ENCODE measurements around the gene WNT11. TPM values are rescaled to one million over a fixed set of nuclear protein-coding genes. Genes with fewer than 3 reads are reported as not detected.

WNT11 gene
- total RNA-seq, 1 experiment from 2014 or later, result not detected

GRCh38 chr11:76175783-76176182 is 30.5 kb downstream of the WNT11 start:
- Histone ChIP-seq H2BK15ac (ENCODE audit: low read depth, low read length) (no peak overlapping the region), H2BK5ac (ENCODE audit: insufficient read length, low read length) (no peak overlapping the region), H4K91ac (ENCODE audit: insufficient read length, low read depth, low read length) (no peak overlapping the region), H2AFZ (ENCODE audit: low read length) (no peak overlapping the region), H3K56ac (ENCODE audit: insufficient read length, low read depth, low read length) (no peak overlapping the region), H3T11ph (ENCODE audit: low read length) (no peak overlapping the region), H3K23ac (ENCODE audit: insufficient read length, low read depth, low read length) (no peak overlapping the region), H3K23me2 (ENCODE audit: insufficient read length, low read depth, low read length, poor library complexity, severe bottlenecking) (no peaks in the 10 kb centered on the region), H3K18ac (ENCODE audit: insufficient read length, low read depth, low read length) (no peak overlapping the region), H3K27ac (ENCODE audit: insufficient read length, low read depth, low read length) (no peak overlapping the region), H3K79me1 (ENCODE audit: insufficient read depth, low read depth, low read length, poor library complexity, severe bottlenecking) (no peaks in the 10 kb centered on the region), H2BK12ac (ENCODE audit: insufficient read length, low read depth, low read length) (no peak overlapping the region), H2BK120ac (ENCODE audit: low read depth, low read length, poor library complexity, severe bottlenecking) (no peak overlapping the region), H4K20me1 (ENCODE audit: control insufficient read depth, insufficient read depth, insufficient read length) (no peaks in the 10 kb centered on the region), H3K79me2 (ENCODE audit: insufficient read depth, low read length) (no peaks in the 10 kb centered on the region), H3K27me3 (ENCODE audit: insufficient read depth, low read length) (no peaks in the 10 kb centered on the region), H4K5ac (ENCODE audit: insufficient read length, low read depth, low read length) (no peak overlapping the region), H3K4me1 (ENCODE audit: insufficient read depth, low read length) (no peaks in the 10 kb centered on the region), H3K9ac (ENCODE audit: extremely low read depth, insufficient read length, low read length) (no peak overlapping the region), H3K4ac (ENCODE audit: low read depth, low read length) (no peak overlapping the region), H2BK20ac (ENCODE audit: low read depth, low read length, poor library complexity, severe bottlenecking) (no peak overlapping the region), H2AK5ac (ENCODE audit: insufficient read length, low read length) (no peak overlapping the region), H3K9me3 (ENCODE audit: control insufficient read depth, low read depth, low read length) (no peaks in the 10 kb centered on the region), H3K4me2 (ENCODE audit: insufficient read depth, insufficient read length, low read length) (no peak overlapping the region), H4K8ac (replicated peaks; ENCODE audit: insufficient read length, low read depth, low read length) (no peak overlapping the region), H3K14ac (ENCODE audit: insufficient read depth, low read length) (no peak overlapping the region; the same call in 1 of the 2 replicates)
- Mint-ChIP-seq H3K27me3 (ENCODE audit: low read depth) (peaks cover 43% of the 10 kb centered on the region), H3K27ac (0 out of 7 replicates have a peak overlapping the region, but pooled peaks of 1 of the 3 experiments have one; percentile 14), H3K9me3 (no peaks in the 10 kb centered on the region; a peak in 1 of 5 replicates), H3K4me3 (no peak overlapping the region), H3K4me1 (peaks cover 8 to 9% of the 10 kb centered on the region in 2 experiments), H3K36me3 (ENCODE audit: insufficient read depth in 1 of 3, low read depth in 3 of 3) (no peaks in the 10 kb centered on the region)
- no peak for DNase-seq
- no peak for TF ChIP-seq CTCF (conservative IDR thresholded peaks at IDR 0.05)
- no CpG with 5 or more reads among the region's 4 CpGs for WGBS (ENCODE audit: extremely low coverage, insufficient read length, low lambda C conversion rate)
